A673 (cell line): ENCODE data around the gene HTR2B.

Experiments used
- CTCF ChIP-seq: fragments of 300-800, 200-600 bp; sonication (generic); conservative IDR thresholded peaks from 2 replicates; pipeline ENCODE4 v1.5.1; 2017; ENCODE audit warnings: low read depth, mild to moderate bottlenecking, antibody characterized with exemption, low read length, moderate library complexity, mixed read lengths
- EZH2 ChIP-seq: fragments of 200-600 bp; sonication (generic); IDR thresholded peaks from 2 replicates; pipeline ENCODE4 v1.6.1; 2017; ENCODE audit warnings: borderline replicate concordance, low read depth, mild to moderate bottlenecking, mixed read lengths, antibody characterized with exemption, low read length; ENCODE audit not compliant: poor library complexity, severe bottlenecking

GRCh38 chr2:231094736-231095346, 30.0 kb downstream of the HTR2B start:
- TF ChIP-seq CTCF: no peak
- no peak for TF ChIP-seq EZH2
